ENCODE measurements around the gene NKAIN2.
A peak's percentile ranks its signal among the peaks of the same experiment; 100 is the strongest.
"Not testable (repeated sequence)": the region's sequence is repeated elsewhere in the genome, so short reads cannot be mapped to it uniquely, and the experiment has no call there.

The NKAIN2 gene

GRCh38 chr6:124517339-124517738 is 713.7 kb downstream of the NKAIN2 start:
- no peak for DNase-seq (ENCODE audit: low spot score)

DNA sequence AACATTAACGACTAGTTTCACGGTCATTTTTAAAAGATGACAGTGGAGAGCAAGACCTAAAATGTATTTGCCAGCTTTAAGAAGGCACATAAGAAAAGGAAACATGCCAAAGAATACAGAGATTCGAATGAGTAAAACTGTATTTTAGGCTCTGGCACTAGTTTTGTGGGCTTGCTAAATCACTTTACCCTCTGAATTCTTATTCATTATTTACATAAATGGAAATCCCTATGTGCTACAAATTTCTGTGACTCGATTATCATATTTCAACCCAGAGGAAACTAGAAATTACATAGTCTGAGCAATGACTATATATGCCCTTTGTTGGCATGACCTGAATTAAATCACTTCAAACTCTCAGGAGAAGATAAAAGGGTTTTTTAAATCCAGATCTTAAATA is 716.8 kb downstream of the NKAIN2 start:
- no peak for DNase-seq (ENCODE audit: low spot score)

- no peak for DNase-seq (ENCODE audit: low spot score)
These were observed 718.7 kb downstream of the NKAIN2 start for GRCh38 chr6:124522335-124522734.

GRCh38 chr6:124524491-124525200 is 721.0 kb downstream of the NKAIN2 start:
- no peak for DNase-seq (ENCODE audit: low spot score)

GRCh38 chr6:124530926-124531325 is 727.3 kb downstream of the NKAIN2 start:
- DNase-seq (ENCODE audit: low spot score), result no peak

GRCh38 chr6:124535299-124535698 is 731.6 kb downstream of the NKAIN2 start:
- no peak for DNase-seq (ENCODE audit: low spot score)

- peak; percentile 57 for DNase-seq (ENCODE audit: low spot score)
These were observed 732.1 kb downstream of the NKAIN2 start for GRCh38 chr6:124535746-124536145.

GRCh38 chr6:124536157-124536841 is 732.6 kb downstream of the NKAIN2 start:
- DNase-seq (ENCODE audit: low spot score), result no peak

GRCh38 chr6:124536842-124537191 is 733.2 kb downstream of the NKAIN2 start:
- DNase-seq (ENCODE audit: low spot score), result no peak

DNA sequence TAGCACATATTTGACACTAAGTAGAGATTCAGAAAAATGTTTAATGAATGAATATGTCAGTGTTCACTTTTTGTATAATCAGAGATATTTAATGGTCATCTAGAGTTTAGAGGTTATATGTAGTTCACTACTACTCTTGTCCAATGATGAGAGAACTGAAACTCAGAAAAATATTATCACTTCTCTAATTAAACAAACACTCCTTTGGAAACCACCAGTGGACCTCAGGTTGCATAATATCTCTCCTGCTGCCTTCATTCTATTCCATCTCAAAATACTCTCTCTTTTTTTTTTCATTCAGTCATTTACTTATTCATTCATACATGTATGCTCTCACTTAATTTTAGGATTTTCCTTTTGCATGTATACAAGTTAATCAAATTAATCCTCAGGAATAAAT is 735.4 kb downstream of the NKAIN2 start:
- DNase-seq (ENCODE audit: low spot score), result no peak

GRCh38 chr6:124541573-124541972 is 737.9 kb downstream of the NKAIN2 start:
- DNase-seq (ENCODE audit: low spot score), result no peak

DNA sequence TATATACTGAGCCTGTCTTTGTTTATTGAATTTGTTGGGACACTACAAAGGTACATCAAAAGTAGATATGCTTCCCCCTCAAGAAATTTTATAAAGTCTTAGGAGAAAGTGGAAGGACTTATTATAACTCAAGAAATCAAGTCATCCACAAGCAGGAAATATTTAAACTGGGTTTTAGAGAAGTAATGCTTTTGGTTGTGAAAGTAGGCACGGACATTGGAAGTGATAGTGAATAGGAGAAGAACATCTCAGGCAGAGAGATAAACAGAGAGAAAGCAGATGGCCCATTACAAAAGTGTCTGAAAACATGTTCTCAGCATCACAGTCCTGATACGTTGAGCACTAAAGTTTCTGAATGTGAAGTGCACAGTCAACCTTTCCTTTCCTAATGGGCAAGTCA is 742.9 kb downstream of the NKAIN2 start:
- DNase-seq (ENCODE audit: low spot score), result no peak

DNA sequence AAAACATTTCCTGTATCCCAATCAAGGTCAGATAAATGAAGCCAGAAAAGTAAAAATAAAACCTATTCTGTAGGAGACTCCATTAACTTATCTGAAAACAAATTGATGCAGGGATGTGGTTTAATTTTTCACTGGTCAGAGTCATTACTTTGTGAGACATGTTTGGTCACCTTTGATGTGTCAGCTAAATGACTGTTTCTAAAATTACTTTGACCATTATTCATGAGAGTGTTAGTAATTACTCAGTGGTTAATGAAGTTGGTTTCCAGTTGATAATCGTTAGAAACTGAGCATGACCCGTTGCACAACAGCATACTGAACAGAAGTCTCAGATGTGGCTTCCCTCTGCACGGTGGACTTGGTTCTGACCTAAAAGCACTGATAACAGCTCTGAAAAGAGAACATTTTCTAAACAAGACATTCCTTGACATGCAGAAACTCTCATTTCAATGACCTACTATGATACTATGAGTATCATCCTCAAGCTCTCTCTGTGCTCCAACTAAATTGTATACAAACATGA is 748.1 kb downstream of the NKAIN2 start:
- DNase-seq (ENCODE audit: low spot score), result no peak

DNA sequence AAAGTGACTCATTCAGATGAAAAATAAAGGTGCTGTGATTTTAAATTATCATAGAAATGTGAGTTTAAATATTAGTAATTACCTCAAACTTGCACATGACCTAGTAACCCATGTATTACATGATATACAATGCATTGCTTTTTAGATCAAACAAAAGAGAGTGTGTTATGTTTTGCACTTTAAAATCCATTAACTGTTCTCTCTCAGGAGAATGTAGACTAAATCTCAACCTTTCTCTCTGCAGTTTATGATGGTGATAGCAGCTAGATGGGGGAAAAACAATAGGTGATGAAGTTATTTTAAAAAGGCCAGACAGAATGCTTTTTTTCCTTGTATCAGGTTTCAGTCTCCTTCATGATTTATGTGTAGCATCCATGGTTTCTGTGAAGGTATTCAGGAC is 754.2 kb downstream of the NKAIN2 start:
- no peak for DNase-seq (ENCODE audit: low spot score)

- not testable (repeated sequence) for DNase-seq (ENCODE audit: low spot score)
These were observed 756.4 kb downstream of the NKAIN2 start for GRCh38 chr6:124560078-124560477.

DNA sequence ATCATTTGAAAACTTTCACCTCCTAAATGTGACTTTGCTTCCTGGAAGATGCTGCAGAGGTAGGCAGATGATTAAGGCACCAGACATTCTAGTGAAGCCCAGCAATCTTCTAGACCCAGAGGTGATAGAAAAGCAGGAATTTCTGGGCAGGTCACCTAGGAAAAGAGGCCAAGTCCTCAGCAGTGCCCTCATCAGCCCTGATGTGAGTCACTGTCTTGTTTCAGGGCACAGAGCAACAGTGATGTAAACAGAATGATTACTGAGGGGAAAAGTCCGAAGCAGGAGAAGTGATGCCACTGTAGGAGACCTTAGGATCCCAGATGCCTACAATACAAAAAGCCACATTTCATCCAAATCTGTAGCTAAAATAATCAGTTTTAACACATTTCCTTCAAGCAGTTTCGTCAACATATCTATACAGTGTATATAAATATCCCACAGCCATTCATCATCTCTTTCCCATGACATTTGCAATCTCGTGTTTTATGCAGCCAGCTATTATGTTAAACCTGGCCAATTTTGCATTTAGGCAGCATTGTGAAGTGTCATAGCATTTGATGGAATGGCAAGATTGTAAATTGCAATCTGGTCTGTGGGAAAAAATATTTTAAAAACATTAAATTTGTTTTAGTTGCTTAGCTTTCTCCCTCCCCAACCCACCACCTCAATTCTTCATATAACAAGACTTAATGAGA is 757.4 kb downstream of the NKAIN2 start:
- DNase-seq (ENCODE audit: low spot score), result no peak

DNA sequence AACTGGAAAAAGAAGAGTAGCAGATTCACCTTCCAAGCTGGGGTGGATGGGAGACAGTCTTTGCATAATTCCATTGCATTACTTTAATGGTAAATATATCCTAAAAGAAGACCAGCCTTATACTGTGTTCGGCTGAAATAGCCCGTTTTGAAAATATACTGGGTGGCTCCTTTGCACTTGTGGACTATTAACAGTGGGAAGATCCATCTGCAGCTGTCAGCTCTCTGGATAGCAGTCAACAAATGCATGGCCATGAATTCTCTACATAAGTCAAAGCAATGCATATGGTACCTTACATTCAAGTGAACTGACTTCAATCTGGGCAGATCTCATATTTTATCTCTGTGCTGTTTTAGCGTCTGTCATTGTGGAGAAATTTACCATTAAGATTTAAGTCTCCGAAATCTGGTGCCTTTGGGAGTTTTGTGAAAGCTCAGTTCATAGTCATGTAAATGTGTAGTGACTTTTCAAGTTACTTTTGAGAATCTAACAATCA is 758.0 kb downstream of the NKAIN2 start:
- no peak for DNase-seq (ENCODE audit: low spot score)

- DNase-seq (ENCODE audit: low spot score), result not testable (repeated sequence)
These were observed 760.5 kb downstream of the NKAIN2 start for GRCh38 chr6:124564125-124564524.

GRCh38 chr6:124567401-124567800 is 763.7 kb downstream of the NKAIN2 start:
- DNase-seq (ENCODE audit: low spot score), result no peak

DNA sequence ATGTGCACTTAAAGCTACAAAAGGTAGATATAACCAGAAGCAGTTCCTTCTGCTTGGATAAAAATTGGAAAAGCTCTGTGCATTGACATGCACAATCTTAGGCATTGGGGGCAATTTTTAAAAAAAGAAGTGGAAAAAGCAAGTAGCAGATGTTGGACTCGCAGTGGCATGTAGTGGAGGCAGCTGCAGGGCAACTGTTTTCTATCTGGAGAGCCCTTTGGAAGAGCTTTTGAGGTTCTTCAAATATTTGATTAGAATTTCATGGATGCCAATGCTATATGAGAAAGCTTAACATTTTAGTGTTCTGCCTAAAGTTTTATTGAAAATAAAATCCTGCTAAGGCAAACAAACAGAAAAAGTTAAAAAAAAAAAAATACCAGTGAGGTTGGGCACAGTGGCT is 770.3 kb downstream of the NKAIN2 start:
- DNase-seq (ENCODE audit: low spot score), result no peak

GRCh38 chr6:124577734-124578281 is 774.1 kb downstream of the NKAIN2 start:
- no peak for DNase-seq (ENCODE audit: low spot score)

- no peak for DNase-seq (ENCODE audit: low spot score)
These were observed 786.3 kb downstream of the NKAIN2 start for GRCh38 chr6:124590001-124590400.

DNA sequence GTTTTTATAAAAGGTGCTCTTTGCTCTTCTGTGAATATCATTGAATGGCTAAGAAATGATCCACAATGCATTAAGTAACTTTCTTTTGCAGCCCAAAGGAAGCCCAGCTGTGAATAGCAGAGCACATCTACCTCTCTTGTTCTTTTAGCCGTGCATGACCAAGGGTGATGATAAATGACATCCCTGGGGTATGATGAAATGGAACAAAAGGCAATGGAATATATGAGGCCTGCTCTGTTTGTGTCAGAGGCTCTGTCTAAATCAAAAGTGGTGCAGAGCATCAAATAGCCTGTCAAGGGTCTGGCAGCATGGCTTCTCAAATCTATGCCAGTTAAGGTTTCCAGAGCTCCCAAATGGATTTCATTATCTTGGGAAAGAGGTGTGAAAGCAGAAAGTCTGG is 796.0 kb downstream of the NKAIN2 start:
- DNase-seq (ENCODE audit: low spot score), result no peak

Data from COLO829 (cell line).